Endodermal cell (in vitro differentiated cells): ENCODE measurements around the gene XXYLT1. TPM values are rescaled to one million over a fixed set of nuclear protein-coding genes. Genes with fewer than 3 reads are reported as not detected.
A peak's percentile ranks its signal among the peaks of the same experiment; 100 is the strongest.
"Not testable (repeated sequence)": the region's sequence is repeated elsewhere in the genome, so short reads cannot be mapped to it uniquely, and the experiment has no call there.

Experiments used
- DNase-seq: peaks from one replicate; pipeline ENCODE4 v3.0.0-alpha.2; 2017
- H3K27ac ChIP-seq: 2 replicates; pipeline ENCODE4 v1.5.1; 2013; ENCODE audit warnings: mild to moderate bottlenecking, low read depth, low read length, moderate library complexity
- H3K27me3 ChIP-seq: 2 replicates; pipeline ENCODE4 v1.6.1; 2013; ENCODE audit warnings: mild to moderate bottlenecking, low read length, moderate library complexity; ENCODE audit not compliant: insufficient read depth, control insufficient read depth, poor library complexity, severe bottlenecking
- H3K36me3 ChIP-seq: 2 replicates; pipeline ENCODE4 v1.7.0; 2013; ENCODE audit warnings: mild to moderate bottlenecking, low read length, moderate library complexity; ENCODE audit not compliant: control insufficient read depth, insufficient read depth
- H3K4me1 ChIP-seq: one replicate; pipeline ENCODE4 v1.7.0; 2013; ENCODE audit warnings: low read length; ENCODE audit not compliant: control insufficient read depth, insufficient read depth
- H3K4me3 ChIP-seq: 2 replicates; pipeline ENCODE4 v1.5.1; 2013; ENCODE audit warnings: mild to moderate bottlenecking, low read length, moderate library complexity
- H3K9ac ChIP-seq: 2 replicates; pipeline ENCODE4 v1.6.1; 2013; ENCODE audit warnings: mild to moderate bottlenecking, low read length, moderate library complexity; ENCODE audit not compliant: poor library complexity, severe bottlenecking; ENCODE audit errors: extremely low read depth
- H3K9me3 ChIP-seq: 2 replicates; pipeline ENCODE4 v1.6.1; 2013; ENCODE audit warnings: mild to moderate bottlenecking, low read length, moderate library complexity; ENCODE audit not compliant: control insufficient read depth
- H3K27ac Mint-ChIP-seq: 2 replicates; pipeline ENCODE4 v1.8.0; 2020; ENCODE audit warnings: mixed read lengths
- H3K27me3 Mint-ChIP-seq: 2 replicates; pipeline ENCODE4 v1.8.0; 2021; ENCODE audit warnings: mild to moderate bottlenecking, mixed read lengths; ENCODE audit not compliant: insufficient read depth
- H3K36me3 Mint-ChIP-seq: 2 replicates; pipeline ENCODE4 v1.8.0; 2020; ENCODE audit warnings: low read depth, mixed read lengths
- H3K4me1 Mint-ChIP-seq: 2 replicates; pipeline ENCODE4 v1.8.0; 2020; ENCODE audit warnings: mixed read lengths
- H3K4me3 Mint-ChIP-seq: 2 replicates; pipeline ENCODE4 v1.8.0; 2020; ENCODE audit warnings: mild to moderate bottlenecking, moderate library complexity, mixed read lengths
- H3K9me3 Mint-ChIP-seq: 2 replicates; pipeline ENCODE4 v1.8.0; 2020; ENCODE audit warnings: mild to moderate bottlenecking, mixed read lengths
- WGBS, 2 experiments: methylation state at CpG; one replicate each; pipeline versions ENCODE4 v1.1.5 to v1.1.7; 2013; ENCODE audit warnings: missing lambda C conversion rate in 2 of 2, mixed read lengths in 1 of 2; ENCODE audit not compliant: insufficient coverage in 1 of 2, insufficient read length in 1 of 2; 5-methylcytosine and 5-hydroxymethylcytosine counted together
- total RNA-seq, 2 donors: library from RNA; stranded (reverse); fragmentation: NEBNext Ultra II Directional in 1 of 2; extraction: Animal tissue kit (Norgen Biotek cat#: 25700) in 1 of 2; gene quantifications; 2 replicates in 1 of 2; 3 replicates in 1 of 2; pipeline ENCODE4 v1.2.1, GENCODE V29; 2021
- TF ChIP-seq, protein P1 (sequence below): fragments of 200-600 bp; sonication (generic); conservative IDR thresholded peaks from 2 replicates; pipeline ENCODE4 v1.5.0; 2021; ENCODE audit warnings: antibody characterized with exemption, mild to moderate bottlenecking

Gene XXYLT1
- total RNA-seq, 2 donors from 2014 or later, result 35.5 to 38.3 TPM

DNA sequence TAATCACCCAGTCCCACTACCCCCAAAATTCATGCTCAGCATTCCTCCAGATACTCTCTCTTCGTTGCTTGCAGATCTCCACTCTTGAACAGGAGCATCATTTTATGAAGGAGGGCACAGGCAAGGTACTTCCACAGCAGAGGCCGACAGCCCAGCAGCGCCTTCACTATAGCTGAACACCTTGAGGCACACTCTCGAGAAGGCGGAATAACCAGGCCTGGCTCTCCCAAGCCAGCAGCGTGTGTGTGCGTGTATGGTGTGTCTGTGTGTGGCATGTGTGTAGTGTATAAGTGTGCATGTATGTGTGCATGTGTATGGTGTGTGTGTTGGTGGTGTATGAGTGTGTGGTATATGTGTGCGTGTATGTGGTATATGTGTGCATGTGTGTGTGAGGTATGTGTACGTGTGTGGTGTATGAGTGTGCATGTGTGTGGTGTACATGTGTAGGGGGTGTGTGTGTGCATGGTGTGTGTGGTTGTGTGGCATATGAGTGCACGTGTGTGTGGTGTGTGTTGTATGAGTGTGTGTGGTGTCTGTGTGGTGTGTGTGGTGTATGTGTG is 161.8 kb downstream of the XXYLT1 start:
- Histone ChIP-seq H3K4me3 (no peak overlapping the region), H3K27me3 (no peaks in the 10 kb centered on the region), H3K27ac (no peak overlapping the region), H3K9ac (no peak overlapping the region), H3K9me3 (no peaks in the 10 kb centered on the region), H3K4me1 (no peaks in the 10 kb centered on the region), H3K36me3 (peaks cover 4% of the 10 kb centered on the region)
- Mint-ChIP-seq H3K36me3 (no peaks in the 10 kb centered on the region), H3K4me1 (peaks cover 12% of the 10 kb centered on the region), H3K27me3 (no peaks in the 10 kb centered on the region), H3K27ac (no peak overlapping the region), H3K9me3 (no peaks in the 10 kb centered on the region), H3K4me3 (no peak overlapping the region)
- TF ChIP-seq, protein P1, sequence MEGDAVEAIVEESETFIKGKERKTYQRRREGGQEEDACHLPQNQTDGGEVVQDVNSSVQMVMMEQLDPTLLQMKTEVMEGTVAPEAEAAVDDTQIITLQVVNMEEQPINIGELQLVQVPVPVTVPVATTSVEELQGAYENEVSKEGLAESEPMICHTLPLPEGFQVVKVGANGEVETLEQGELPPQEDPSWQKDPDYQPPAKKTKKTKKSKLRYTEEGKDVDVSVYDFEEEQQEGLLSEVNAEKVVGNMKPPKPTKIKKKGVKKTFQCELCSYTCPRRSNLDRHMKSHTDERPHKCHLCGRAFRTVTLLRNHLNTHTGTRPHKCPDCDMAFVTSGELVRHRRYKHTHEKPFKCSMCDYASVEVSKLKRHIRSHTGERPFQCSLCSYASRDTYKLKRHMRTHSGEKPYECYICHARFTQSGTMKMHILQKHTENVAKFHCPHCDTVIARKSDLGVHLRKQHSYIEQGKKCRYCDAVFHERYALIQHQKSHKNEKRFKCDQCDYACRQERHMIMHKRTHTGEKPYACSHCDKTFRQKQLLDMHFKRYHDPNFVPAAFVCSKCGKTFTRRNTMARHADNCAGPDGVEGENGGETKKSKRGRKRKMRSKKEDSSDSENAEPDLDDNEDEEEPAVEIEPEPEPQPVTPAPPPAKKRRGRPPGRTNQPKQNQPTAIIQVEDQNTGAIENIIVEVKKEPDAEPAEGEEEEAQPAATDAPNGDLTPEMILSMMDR, result no peak
- 79 to 84% methylated on average over 5 to 10 of the region's 10 CpGs for WGBS, 2 experiments
- DNase-seq, result no peak

DNA sequence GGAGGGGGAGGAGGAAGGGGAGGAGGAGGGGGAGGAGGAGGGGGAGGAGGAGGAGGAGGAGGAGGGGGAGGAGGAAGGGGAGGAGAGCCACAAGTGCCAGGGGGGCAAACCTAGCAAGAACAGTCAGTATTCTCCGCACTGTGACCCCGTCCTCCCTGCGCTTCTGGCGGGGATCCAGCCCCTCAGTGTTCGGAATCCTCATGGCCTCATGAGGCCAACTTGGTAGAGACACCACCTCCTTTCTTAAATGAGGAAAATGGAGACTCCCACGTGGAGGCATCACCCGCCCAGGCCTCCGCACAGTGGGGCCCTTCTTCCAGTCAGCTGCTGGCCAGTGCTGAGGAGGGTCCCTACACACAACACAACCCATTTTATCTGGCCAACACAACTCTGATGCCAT is 163.4 kb downstream of the XXYLT1 start:
- H3K27ac ChIP-seq, result no peak overlapping the region
- TF ChIP-seq, protein P1, result no peak
- H3K27ac Mint-ChIP-seq, result peak overlapping the region; percentile 16
- H3K36me3 ChIP-seq, result peaks cover 4% of the 10 kb centered on the region
- H3K4me1 Mint-ChIP-seq, result peaks cover 26% of the 10 kb centered on the region
- no peaks in the 10 kb centered on the region for H3K9me3 Mint-ChIP-seq
- H3K9ac ChIP-seq, result no peak overlapping the region
- 88 to 92% methylated on average over 7 to 8 of the region's 8 CpGs for WGBS, 2 experiments
- H3K9me3 ChIP-seq, result no peaks in the 10 kb centered on the region
- no peak for DNase-seq
- H3K36me3 Mint-ChIP-seq, result peaks cover 1% of the 10 kb centered on the region
- H3K4me3 ChIP-seq, result no peak overlapping the region
- H3K27me3 ChIP-seq, result no peaks in the 10 kb centered on the region
- H3K4me1 ChIP-seq, result no peaks in the 10 kb centered on the region
- H3K4me3 Mint-ChIP-seq, result no peak overlapping the region
- H3K27me3 Mint-ChIP-seq, result no peaks in the 10 kb centered on the region

DNA sequence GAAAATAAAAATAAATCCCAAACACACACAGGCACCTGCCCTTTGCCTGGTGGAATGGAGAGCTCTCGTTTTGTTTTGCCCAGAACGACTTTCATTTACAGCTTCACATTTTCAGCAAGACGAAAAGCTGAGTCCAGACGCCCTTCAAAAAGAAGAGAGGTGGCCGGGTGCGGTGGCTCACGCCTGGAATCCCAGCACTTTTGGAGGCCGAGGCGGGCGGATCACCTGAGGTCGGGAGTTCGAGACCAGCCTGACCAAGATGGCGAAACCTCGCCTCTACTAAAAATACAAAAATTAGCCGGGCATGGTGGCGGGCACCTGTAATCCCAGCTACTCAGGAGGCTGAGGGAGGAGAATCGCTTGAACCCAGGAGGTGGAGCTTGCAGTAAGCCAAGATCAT is 163.9 kb downstream of the XXYLT1 start:
- not testable (repeated sequence) for H3K9ac ChIP-seq, H3K4me3 ChIP-seq, H3K27ac ChIP-seq, H3K9me3 ChIP-seq, H3K27ac Mint-ChIP-seq, H3K4me1 ChIP-seq, H3K27me3 ChIP-seq, H3K36me3 Mint-ChIP-seq, H3K9me3 Mint-ChIP-seq, DNase-seq, H3K36me3 ChIP-seq, H3K4me3 Mint-ChIP-seq, H3K27me3 Mint-ChIP-seq
- WGBS, 2 experiments, result 89 to 90% methylated on average over 9 to 17 of the region's 17 CpGs
- peaks cover 28% of the 10 kb centered on the region for H3K4me1 Mint-ChIP-seq

DNA sequence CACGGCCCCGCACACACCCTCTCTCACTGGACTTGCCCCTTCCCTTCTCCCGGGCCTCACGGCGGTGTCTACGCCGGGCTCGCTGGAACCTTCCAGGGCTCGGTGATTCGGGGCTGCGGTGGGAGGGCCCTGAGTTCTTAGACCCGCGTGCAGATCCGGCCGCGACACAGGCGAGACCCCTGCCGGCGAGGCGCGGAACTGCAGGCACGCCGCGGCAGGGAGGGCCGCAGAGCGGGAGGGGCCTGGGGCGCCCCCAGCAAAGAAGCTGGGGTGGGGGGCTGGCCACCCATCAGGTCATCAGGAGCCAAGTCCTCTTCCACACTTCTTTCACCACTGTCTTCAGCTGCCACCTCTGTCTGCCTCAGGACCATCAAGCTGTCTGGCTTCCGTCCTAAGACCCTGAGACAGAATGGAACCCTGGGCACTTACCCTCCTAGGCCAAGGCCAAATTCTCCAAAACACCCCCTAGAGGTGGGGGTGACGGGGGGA is 164.5 kb downstream of the XXYLT1 start:
- H3K27me3 ChIP-seq, result no peaks in the 10 kb centered on the region
- H3K36me3 ChIP-seq, result peaks cover 4% of the 10 kb centered on the region
- 15 to 20% methylated on average over 4 to 29 of the region's 29 CpGs for WGBS, 2 experiments
- H3K9ac ChIP-seq, result no peak overlapping the region
- H3K4me3 ChIP-seq, result no peak overlapping the region
- no peaks in the 10 kb centered on the region for H3K4me1 ChIP-seq
- peaks cover 6% of the 10 kb centered on the region for H3K36me3 Mint-ChIP-seq
- no peaks in the 10 kb centered on the region for H3K9me3 Mint-ChIP-seq
- H3K9me3 ChIP-seq, result no peaks in the 10 kb centered on the region
- H3K27me3 Mint-ChIP-seq, result no peaks in the 10 kb centered on the region
- H3K4me3 Mint-ChIP-seq, result no peak overlapping the region
- DNase-seq, result peak; percentile 90
- no peak overlapping the region for H3K27ac ChIP-seq
- H3K27ac Mint-ChIP-seq, result no peak overlapping the region
- H3K4me1 Mint-ChIP-seq, result peaks cover 28% of the 10 kb centered on the region
- TF ChIP-seq, protein P1, result peak; percentile 100
